GM23338 (cell line): Measurements from ENCODE around the gene CDH4. TPM values are rescaled to one million over a fixed set of nuclear protein-coding genes. Genes with fewer than 3 reads are reported as not detected.

Source experiments
- ATAC-seq: fragments of 200-7000 bp; cut with Tn5 transposase; 3 replicates; pipeline ENCODE4 v1.9.1; 2020
- DNase-seq: peaks from one replicate; pipeline ENCODE4 v3.0.0-alpha.2; 2015; ENCODE audit warnings: low spot score
- H2AFZ ChIP-seq: fragments of 200-600 bp; sonication (generic); 2 replicates; pipeline ENCODE4 v1.8.0; 2016; ENCODE audit warnings: antibody characterized with exemption, mild to moderate bottlenecking, moderate library complexity
- H3F3A ChIP-seq: fragments of 200-600 bp; sonication (generic); replicated peaks from 2 replicates; pipeline ENCODE4 v1.8.0; 2017; ENCODE audit warnings: antibody characterized with exemption, mixed run types, low read depth
- H3K27ac ChIP-seq: fragments of 200-600 bp; sonication (generic); 2 replicates; pipeline ENCODE4 v1.6.1; 2016; ENCODE audit warnings: low read depth
- H3K27me3 ChIP-seq: fragments of 200-600 bp; sonication (generic); 2 replicates; pipeline ENCODE4 v1.8.0; 2016; ENCODE audit warnings: mild to moderate bottlenecking, mixed run types, moderate library complexity; ENCODE audit not compliant: insufficient read depth
- H3K36me3 ChIP-seq: fragments of 200-600 bp; sonication (generic); 2 replicates; pipeline ENCODE4 v1.8.0; 2016; ENCODE audit warnings: mild to moderate bottlenecking; ENCODE audit not compliant: insufficient read depth
- H3K4me1 ChIP-seq: fragments of 200-600 bp; sonication (generic); 2 replicates; pipeline ENCODE4 v1.8.0; 2016; ENCODE audit warnings: mild to moderate bottlenecking, moderate library complexity; ENCODE audit not compliant: insufficient read depth
- H3K4me2 ChIP-seq: fragments of 200-600 bp; sonication (generic); 2 replicates; pipeline ENCODE4 v1.7.1; 2017; ENCODE audit warnings: mixed run types
- H3K4me3 ChIP-seq: fragments of 200-600 bp; sonication (generic); 2 replicates; pipeline ENCODE4 v1.6.1; 2016; ENCODE audit warnings: mixed run types
- H3K79me2 ChIP-seq: fragments of 200-600 bp; sonication (generic); replicated peaks from 2 replicates; pipeline ENCODE4 v1.8.0; 2017; ENCODE audit warnings: mild to moderate bottlenecking; ENCODE audit not compliant: insufficient read depth
- H3K9me2 ChIP-seq: fragments of 200-600 bp; sonication (generic); 2 replicates; pipeline ENCODE4 v1.8.0; 2017; ENCODE audit not compliant: insufficient read depth
- H4K20me1 ChIP-seq: fragments of 200-600 bp; sonication (generic); replicated peaks from 2 replicates; pipeline ENCODE4 v1.8.0; 2017; ENCODE audit warnings: mild to moderate bottlenecking; ENCODE audit not compliant: insufficient read depth
- H3K27ac Mint-ChIP-seq: 2 replicates; pipeline ENCODE4 v1.8.0; 2020; ENCODE audit warnings: inconsistent platforms, mild to moderate bottlenecking, moderate library complexity, mixed read lengths
- H3K27me3 Mint-ChIP-seq: 3 replicates; pipeline ENCODE4 v1.8.0; 2022; ENCODE audit warnings: low read depth, mild to moderate bottlenecking, moderate library complexity, mixed read lengths, inconsistent platforms; ENCODE audit not compliant: insufficient read depth, poor library complexity
- H3K36me3 Mint-ChIP-seq: 3 replicates; pipeline ENCODE4 v1.8.0; 2021; ENCODE audit warnings: low read depth, mild to moderate bottlenecking, inconsistent platforms, moderate library complexity, mixed read lengths
- H3K4me1 Mint-ChIP-seq: 3 replicates; pipeline ENCODE4 v1.8.0; 2020; ENCODE audit warnings: mild to moderate bottlenecking, inconsistent platforms, mixed read lengths
- H3K4me3 Mint-ChIP-seq: 3 replicates; pipeline ENCODE4 v1.8.0; 2021; ENCODE audit warnings: moderate library complexity, mild to moderate bottlenecking, inconsistent platforms, mixed read lengths
- H3K9me3 Mint-ChIP-seq: 3 replicates; pipeline ENCODE4 v1.8.0; 2020; ENCODE audit warnings: moderate library complexity, mild to moderate bottlenecking, inconsistent platforms, mixed read lengths
- CREB1 ChIP-seq: fragments of 250-450 bp; sonication (Bioruptor Pico); IDR thresholded peaks from 2 replicates; pipeline ENCODE4 v1.5.0; 2020; ENCODE audit warnings: low read depth, mild to moderate bottlenecking, moderate library complexity
- EZH2 ChIP-seq: fragments of 200-600 bp; sonication (generic); IDR thresholded peaks from one replicate; pipeline ENCODE4 v1.8.0; 2017; ENCODE audit warnings: antibody characterized with exemption, mild to moderate bottlenecking, low read depth; ENCODE audit not compliant: unreplicated experiment
- EZH2phosphoT487 ChIP-seq: fragments of 200-600 bp; sonication (generic); IDR thresholded peaks from one replicate; pipeline ENCODE4 v1.8.1; 2018; ENCODE audit warnings: antibody characterized with exemption; ENCODE audit not compliant: unreplicated experiment
- JUNB ChIP-seq: IDR thresholded peaks from one replicate; pipeline ENCODE4 v1.6.1; 2016; ENCODE audit warnings: antibody characterized with exemption; ENCODE audit not compliant: unreplicated experiment
- POLR2AphosphoS5 ChIP-seq: IDR thresholded peaks from 2 replicates; pipeline ENCODE4 v1.6.1; 2016; ENCODE audit warnings: antibody characterized with exemption, low read depth
- STAT1 ChIP-seq: IDR thresholded peaks from one replicate; pipeline ENCODE4 v1.6.1; 2016; ENCODE audit warnings: antibody characterized with exemption; ENCODE audit not compliant: unreplicated experiment
- ZNF114 ChIP-seq: fragments of 250-450 bp; sonication (Bioruptor Pico); IDR thresholded peaks from 2 replicates; pipeline ENCODE4 v1.5.0; 2020; ENCODE audit warnings: mild to moderate bottlenecking, moderate library complexity
- ZNF331 ChIP-seq: fragments of 250-450 bp; sonication (Bioruptor Pico); IDR thresholded peaks from 2 replicates; pipeline ENCODE4 v1.5.0; 2020; ENCODE audit warnings: low read depth, mild to moderate bottlenecking, moderate library complexity
- polyA plus RNA-seq: library from polyadenylated mRNA; unstranded; fragments of >200 nt; fragmentation: Nextera tagmentation; extraction: Ambion mirVana; gene quantifications from 2 replicates; pipeline ENCODE4 v1.2.1, GENCODE V29; 2016
- total RNA-seq: library from RNA; depleted of rRNA; stranded (reverse); fragments of >200 nt; shearing (Covaris generic); gene quantifications from 2 replicates; pipeline ENCODE4 v1.2.3, GENCODE V29; 2014
- TF ChIP-seq, protein P1 (sequence below): IDR thresholded peaks from 2 replicates; pipeline ENCODE4 v1.6.1; 2016; ENCODE audit warnings: antibody characterized with exemption
- TF ChIP-seq, protein P2 (sequence below): IDR thresholded peaks from one replicate; pipeline ENCODE4 v1.6.1; 2018; ENCODE audit warnings: antibody characterized with exemption; ENCODE audit not compliant: unreplicated experiment

Gene CDH4
- total and polyA plus RNA-seq, 2 experiments from 2014 or later, result 1.2 to 4.2 TPM

DNA sequence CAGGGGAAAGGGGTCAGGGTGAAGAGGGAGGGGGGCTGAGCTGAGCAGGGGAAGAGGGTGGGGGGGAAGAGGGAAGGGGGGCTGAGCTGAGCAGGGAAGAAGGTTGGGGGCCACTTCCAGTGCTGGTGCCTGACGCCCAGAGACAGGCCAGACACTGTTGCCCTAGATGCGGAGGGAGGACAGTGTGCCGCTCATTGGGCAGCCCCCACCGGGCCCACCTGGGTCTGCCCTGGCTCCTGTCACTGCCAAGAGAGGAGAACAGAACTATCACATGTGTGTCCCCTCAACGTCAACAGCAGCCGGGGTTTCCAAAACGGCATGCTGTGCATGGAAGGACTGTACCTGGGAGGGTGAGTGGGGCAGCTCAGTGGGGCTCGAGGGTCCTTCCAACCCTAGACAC is 342.1 kb downstream of the CDH4 start:
- H3K9me3 Mint-ChIP-seq, result peaks cover 35% of the 10 kb centered on the region
- TF ChIP-seq EZH2phosphoT487, result no peak
- TF ChIP-seq EZH2, result no peak
- TF ChIP-seq JUNB, result no peak
- no peak for TF ChIP-seq ZNF114 (CRISPR knock-in tag)
- TF ChIP-seq CREB1 (CRISPR knock-in tag), result no peak
- no peak for TF ChIP-seq ZNF331 (CRISPR knock-in tag)
- TF ChIP-seq, protein P1, sequence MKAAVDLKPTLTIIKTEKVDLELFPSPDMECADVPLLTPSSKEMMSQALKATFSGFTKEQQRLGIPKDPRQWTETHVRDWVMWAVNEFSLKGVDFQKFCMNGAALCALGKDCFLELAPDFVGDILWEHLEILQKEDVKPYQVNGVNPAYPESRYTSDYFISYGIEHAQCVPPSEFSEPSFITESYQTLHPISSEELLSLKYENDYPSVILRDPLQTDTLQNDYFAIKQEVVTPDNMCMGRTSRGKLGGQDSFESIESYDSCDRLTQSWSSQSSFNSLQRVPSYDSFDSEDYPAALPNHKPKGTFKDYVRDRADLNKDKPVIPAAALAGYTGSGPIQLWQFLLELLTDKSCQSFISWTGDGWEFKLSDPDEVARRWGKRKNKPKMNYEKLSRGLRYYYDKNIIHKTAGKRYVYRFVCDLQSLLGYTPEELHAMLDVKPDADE, result no peak

DNA sequence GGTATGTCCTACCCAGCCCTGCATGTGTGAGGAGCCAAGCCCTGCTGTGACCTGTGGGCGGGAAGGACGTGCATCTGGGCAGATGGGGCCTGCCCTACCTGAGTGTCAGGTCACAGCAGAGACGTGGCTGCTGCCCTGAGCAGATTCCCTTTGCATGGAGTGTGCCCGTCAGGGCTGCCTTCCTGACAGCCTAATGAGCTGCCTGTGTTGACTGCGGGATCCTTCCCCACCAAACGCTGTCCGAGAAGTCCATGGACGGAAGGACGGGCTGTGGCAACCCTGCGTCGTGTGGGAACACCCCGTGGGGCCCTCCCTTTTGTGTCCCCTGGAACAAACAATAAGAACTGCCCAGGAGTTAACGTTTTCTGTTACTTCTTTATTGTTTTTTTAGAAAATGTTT is 343.2 kb downstream of the CDH4 start:
- Mint-ChIP-seq H3K36me3 (peaks cover 23% of the 10 kb centered on the region), H3K27me3 (peaks cover 10% of the 10 kb centered on the region), H3K27ac (no peak overlapping the region), H3K9me3 (peaks cover 35% of the 10 kb centered on the region), H3K4me1 (no peaks in the 10 kb centered on the region), H3K4me3 (no peak overlapping the region)
- Histone ChIP-seq H4K20me1 (no peaks in the 10 kb centered on the region), H3K4me1 (0 out of 2 replicates have a peak, but pooled peaks cover 4% of the 10 kb centered on the region), H3K9me2 (no peaks in the 10 kb centered on the region), H2AFZ (no peak overlapping the region), H3K36me3 (no peaks in the 10 kb centered on the region), H3K4me3 (no peak overlapping the region), H3K27me3 (no peaks in the 10 kb centered on the region), H3K79me2 (no peaks in the 10 kb centered on the region), H3K27ac (no peak overlapping the region), H3F3A (no peaks in the 10 kb centered on the region), H3K4me2 (no peak overlapping the region)
- ATAC-seq (no peak), DNase-seq (no peak)
- TF ChIP-seq ZNF114 (CRISPR knock-in tag) (no peak), EZH2phosphoT487 (no peak), EZH2 (no peak), ZNF331 (CRISPR knock-in tag) (no peak), STAT1 (no peak), JUNB (no peak), CREB1 (CRISPR knock-in tag) (no peak), POLR2AphosphoS5 (no peak)
- TF ChIP-seq, protein P2, sequence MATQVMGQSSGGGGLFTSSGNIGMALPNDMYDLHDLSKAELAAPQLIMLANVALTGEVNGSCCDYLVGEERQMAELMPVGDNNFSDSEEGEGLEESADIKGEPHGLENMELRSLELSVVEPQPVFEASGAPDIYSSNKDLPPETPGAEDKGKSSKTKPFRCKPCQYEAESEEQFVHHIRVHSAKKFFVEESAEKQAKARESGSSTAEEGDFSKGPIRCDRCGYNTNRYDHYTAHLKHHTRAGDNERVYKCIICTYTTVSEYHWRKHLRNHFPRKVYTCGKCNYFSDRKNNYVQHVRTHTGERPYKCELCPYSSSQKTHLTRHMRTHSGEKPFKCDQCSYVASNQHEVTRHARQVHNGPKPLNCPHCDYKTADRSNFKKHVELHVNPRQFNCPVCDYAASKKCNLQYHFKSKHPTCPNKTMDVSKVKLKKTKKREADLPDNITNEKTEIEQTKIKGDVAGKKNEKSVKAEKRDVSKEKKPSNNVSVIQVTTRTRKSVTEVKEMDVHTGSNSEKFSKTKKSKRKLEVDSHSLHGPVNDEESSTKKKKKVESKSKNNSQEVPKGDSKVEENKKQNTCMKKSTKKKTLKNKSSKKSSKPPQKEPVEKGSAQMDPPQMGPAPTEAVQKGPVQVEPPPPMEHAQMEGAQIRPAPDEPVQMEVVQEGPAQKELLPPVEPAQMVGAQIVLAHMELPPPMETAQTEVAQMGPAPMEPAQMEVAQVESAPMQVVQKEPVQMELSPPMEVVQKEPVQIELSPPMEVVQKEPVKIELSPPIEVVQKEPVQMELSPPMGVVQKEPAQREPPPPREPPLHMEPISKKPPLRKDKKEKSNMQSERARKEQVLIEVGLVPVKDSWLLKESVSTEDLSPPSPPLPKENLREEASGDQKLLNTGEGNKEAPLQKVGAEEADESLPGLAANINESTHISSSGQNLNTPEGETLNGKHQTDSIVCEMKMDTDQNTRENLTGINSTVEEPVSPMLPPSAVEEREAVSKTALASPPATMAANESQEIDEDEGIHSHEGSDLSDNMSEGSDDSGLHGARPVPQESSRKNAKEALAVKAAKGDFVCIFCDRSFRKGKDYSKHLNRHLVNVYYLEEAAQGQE, result no peak

More for the DNA sequence above, 342.1 kb downstream of the CDH4 start:
- H3K36me3 ChIP-seq, result no peaks in the 10 kb centered on the region
- Mint-ChIP-seq H3K27me3 (peaks cover 6% of the 10 kb centered on the region), H3K4me3 (no peak overlapping the region), H3K27ac (no peak overlapping the region), H3K36me3 (peaks cover 23% of the 10 kb centered on the region), H3K4me1 (peaks cover 3% of the 10 kb centered on the region)
- no peak for DNase-seq
- ATAC-seq, result no peak
- H3K9me2 ChIP-seq, result no peaks in the 10 kb centered on the region
- H3K4me1 ChIP-seq, result 0 out of 2 replicates have a peak, but pooled peaks cover 4% of the 10 kb centered on the region
- H3K27ac ChIP-seq, result no peak overlapping the region
- H3K79me2 ChIP-seq, result no peaks in the 10 kb centered on the region
- no peak overlapping the region for H2AFZ ChIP-seq
- H3F3A ChIP-seq, result no peaks in the 10 kb centered on the region
- no peak overlapping the region for H3K4me2 ChIP-seq
- no peaks in the 10 kb centered on the region for H4K20me1 ChIP-seq
- no peaks in the 10 kb centered on the region for H3K27me3 ChIP-seq
- no peak overlapping the region for H3K4me3 ChIP-seq
